ENCODE results near the gene TGFBRAP1.

- TF ChIP-seq CTCF (conservative IDR thresholded peaks at IDR 0.05; ENCODE audit: low read depth, low read length) (no peak), EZH2 (IDR thresholded peaks at IDR 0.05; ENCODE audit: borderline replicate concordance, low read depth, low read length, poor library complexity, severe bottlenecking) (no peak)
Measured at GRCh38 chr2:105361102-105361889, 31.8 kb upstream of the TGFBRAP1 start.
